GM23338 (cell line): ENCODE measurements around the gene CD58. TPM values are rescaled to one million over a fixed set of nuclear protein-coding genes. Genes with fewer than 3 reads are reported as not detected.

Experiments used
- ATAC-seq: fragments of 200-7000 bp; cut with Tn5 transposase; 3 replicates; pipeline ENCODE4 v1.9.1; 2020
- DNase-seq: peaks from one replicate; pipeline ENCODE4 v3.0.0-alpha.2; 2015; ENCODE audit warnings: low spot score
- H2AFZ ChIP-seq: fragments of 200-600 bp; sonication (generic); 2 replicates; pipeline ENCODE4 v1.8.0; 2016; ENCODE audit warnings: antibody characterized with exemption, mild to moderate bottlenecking, moderate library complexity
- H3F3A ChIP-seq: fragments of 200-600 bp; sonication (generic); replicated peaks from 2 replicates; pipeline ENCODE4 v1.8.0; 2017; ENCODE audit warnings: antibody characterized with exemption, mixed run types, low read depth
- H3K27ac ChIP-seq: fragments of 200-600 bp; sonication (generic); 2 replicates; pipeline ENCODE4 v1.6.1; 2016; ENCODE audit warnings: low read depth
- H3K27me3 ChIP-seq: fragments of 200-600 bp; sonication (generic); 2 replicates; pipeline ENCODE4 v1.8.0; 2016; ENCODE audit warnings: mild to moderate bottlenecking, mixed run types, moderate library complexity; ENCODE audit not compliant: insufficient read depth
- H3K36me3 ChIP-seq: fragments of 200-600 bp; sonication (generic); 2 replicates; pipeline ENCODE4 v1.8.0; 2016; ENCODE audit warnings: mild to moderate bottlenecking; ENCODE audit not compliant: insufficient read depth
- H3K4me1 ChIP-seq: fragments of 200-600 bp; sonication (generic); 2 replicates; pipeline ENCODE4 v1.8.0; 2016; ENCODE audit warnings: mild to moderate bottlenecking, moderate library complexity; ENCODE audit not compliant: insufficient read depth
- H3K4me2 ChIP-seq: fragments of 200-600 bp; sonication (generic); 2 replicates; pipeline ENCODE4 v1.7.1; 2017; ENCODE audit warnings: mixed run types
- H3K4me3 ChIP-seq: fragments of 200-600 bp; sonication (generic); 2 replicates; pipeline ENCODE4 v1.6.1; 2016; ENCODE audit warnings: mixed run types
- H3K79me2 ChIP-seq: fragments of 200-600 bp; sonication (generic); replicated peaks from 2 replicates; pipeline ENCODE4 v1.8.0; 2017; ENCODE audit warnings: mild to moderate bottlenecking; ENCODE audit not compliant: insufficient read depth
- H3K9me2 ChIP-seq: fragments of 200-600 bp; sonication (generic); 2 replicates; pipeline ENCODE4 v1.8.0; 2017; ENCODE audit not compliant: insufficient read depth
- H4K20me1 ChIP-seq: fragments of 200-600 bp; sonication (generic); replicated peaks from 2 replicates; pipeline ENCODE4 v1.8.0; 2017; ENCODE audit warnings: mild to moderate bottlenecking; ENCODE audit not compliant: insufficient read depth
- H3K27ac Mint-ChIP-seq: 2 replicates; pipeline ENCODE4 v1.8.0; 2020; ENCODE audit warnings: inconsistent platforms, mild to moderate bottlenecking, moderate library complexity, mixed read lengths
- H3K27me3 Mint-ChIP-seq: 3 replicates; pipeline ENCODE4 v1.8.0; 2022; ENCODE audit warnings: low read depth, mild to moderate bottlenecking, moderate library complexity, mixed read lengths, inconsistent platforms; ENCODE audit not compliant: insufficient read depth, poor library complexity
- H3K36me3 Mint-ChIP-seq: 3 replicates; pipeline ENCODE4 v1.8.0; 2021; ENCODE audit warnings: low read depth, mild to moderate bottlenecking, inconsistent platforms, moderate library complexity, mixed read lengths
- H3K4me1 Mint-ChIP-seq: 3 replicates; pipeline ENCODE4 v1.8.0; 2020; ENCODE audit warnings: mild to moderate bottlenecking, inconsistent platforms, mixed read lengths
- H3K4me3 Mint-ChIP-seq: 3 replicates; pipeline ENCODE4 v1.8.0; 2021; ENCODE audit warnings: moderate library complexity, mild to moderate bottlenecking, inconsistent platforms, mixed read lengths
- H3K9me3 Mint-ChIP-seq: 3 replicates; pipeline ENCODE4 v1.8.0; 2020; ENCODE audit warnings: moderate library complexity, mild to moderate bottlenecking, inconsistent platforms, mixed read lengths
- CREB1 ChIP-seq: fragments of 250-450 bp; sonication (Bioruptor Pico); IDR thresholded peaks from 2 replicates; pipeline ENCODE4 v1.5.0; 2020; ENCODE audit warnings: low read depth, mild to moderate bottlenecking, moderate library complexity
- CTCF ChIP-seq, 2 experiments: fragments of 200-600 bp in 1 of 2; sonication (generic) in 1 of 2; conservative IDR thresholded peaks; 2 replicates each; pipeline versions ENCODE4 v1.5.1 to v1.6.1; 2016 to 2017; ENCODE audit warnings: antibody characterized with exemption in 2 of 2, low read depth in 2 of 2, mild to moderate bottlenecking in 2 of 2, moderate library complexity in 1 of 2
- EZH2 ChIP-seq: fragments of 200-600 bp; sonication (generic); IDR thresholded peaks from one replicate; pipeline ENCODE4 v1.8.0; 2017; ENCODE audit warnings: antibody characterized with exemption, mild to moderate bottlenecking, low read depth; ENCODE audit not compliant: unreplicated experiment
- EZH2phosphoT487 ChIP-seq: fragments of 200-600 bp; sonication (generic); IDR thresholded peaks from one replicate; pipeline ENCODE4 v1.8.1; 2018; ENCODE audit warnings: antibody characterized with exemption; ENCODE audit not compliant: unreplicated experiment
- JUNB ChIP-seq: IDR thresholded peaks from one replicate; pipeline ENCODE4 v1.6.1; 2016; ENCODE audit warnings: antibody characterized with exemption; ENCODE audit not compliant: unreplicated experiment
- NANOG ChIP-seq: IDR thresholded peaks from 2 replicates; pipeline ENCODE4 v1.6.1; 2016; ENCODE audit warnings: antibody characterized with exemption, borderline replicate concordance
- POLR2AphosphoS5 ChIP-seq: IDR thresholded peaks from 2 replicates; pipeline ENCODE4 v1.6.1; 2016; ENCODE audit warnings: antibody characterized with exemption, low read depth
- STAT1 ChIP-seq: IDR thresholded peaks from one replicate; pipeline ENCODE4 v1.6.1; 2016; ENCODE audit warnings: antibody characterized with exemption; ENCODE audit not compliant: unreplicated experiment
- ZNF114 ChIP-seq: fragments of 250-450 bp; sonication (Bioruptor Pico); IDR thresholded peaks from 2 replicates; pipeline ENCODE4 v1.5.0; 2020; ENCODE audit warnings: mild to moderate bottlenecking, moderate library complexity
- ZNF331 ChIP-seq: fragments of 250-450 bp; sonication (Bioruptor Pico); IDR thresholded peaks from 2 replicates; pipeline ENCODE4 v1.5.0; 2020; ENCODE audit warnings: low read depth, mild to moderate bottlenecking, moderate library complexity
- polyA plus RNA-seq: library from polyadenylated mRNA; unstranded; fragments of >200 nt; fragmentation: Nextera tagmentation; extraction: Ambion mirVana; gene quantifications from 2 replicates; pipeline ENCODE4 v1.2.1, GENCODE V29; 2016
- total RNA-seq: library from RNA; depleted of rRNA; stranded (reverse); fragments of >200 nt; shearing (Covaris generic); gene quantifications from 2 replicates; pipeline ENCODE4 v1.2.3, GENCODE V29; 2014
- TF ChIP-seq, protein P1 (sequence below): IDR thresholded peaks from 2 replicates; pipeline ENCODE4 v1.6.1; 2016; ENCODE audit warnings: antibody characterized with exemption
- TF ChIP-seq, protein P2 (sequence below): IDR thresholded peaks from one replicate; pipeline ENCODE4 v1.6.1; 2018; ENCODE audit warnings: antibody characterized with exemption; ENCODE audit not compliant: unreplicated experiment
- TF ChIP-seq, protein P3 (sequence below): fragments of 250-450 bp; sonication (Bioruptor Pico); IDR thresholded peaks from 2 replicates; pipeline ENCODE4 v1.5.0; 2020; ENCODE audit warnings: mild to moderate bottlenecking, moderate library complexity

CD58 gene
- total and polyA plus RNA-seq, 2 experiments from 2014 or later: 9.2 to 12.5 TPM

GRCh38 chr1:116470671-116471070 lies 100.2 kb downstream of the CD58 start:
- peaks cover 13% of the 10 kb centered on the region for H3K4me1 Mint-ChIP-seq
- H3F3A ChIP-seq: no peaks in the 10 kb centered on the region
- H3K36me3 Mint-ChIP-seq: no peaks in the 10 kb centered on the region
- H3K9me3 Mint-ChIP-seq: no peaks in the 10 kb centered on the region; the same call in 1 of the 3 replicates
- no peak overlapping the region for H3K4me2 ChIP-seq
- no peak overlapping the region for H3K27ac Mint-ChIP-seq
- H3K27ac ChIP-seq: no peak overlapping the region
- H3K9me2 ChIP-seq: no peaks in the 10 kb centered on the region; the same call in 1 of the 2 replicates
- DNase-seq (no peak), ATAC-seq (no peak)
- H3K27me3 ChIP-seq: no peaks in the 10 kb centered on the region
- no peaks in the 10 kb centered on the region for H3K36me3 ChIP-seq
- H3K27me3 Mint-ChIP-seq: peaks cover 4% of the 10 kb centered on the region
- no peaks in the 10 kb centered on the region for H3K4me1 ChIP-seq
- TF ChIP-seq EZH2 (no peak), JUNB (no peak), ZNF331 (no peak), EZH2phosphoT487 (no peak), POLR2AphosphoS5 (no peak), NANOG (no peak), ZNF114 (CRISPR knock-in tag) (no peak), STAT1 (no peak), CREB1 (CRISPR knock-in tag) (no peak), CTCF (conservative IDR thresholded peaks at IDR 0.05; ENCODE audit: low read depth in 2 of 2) (no peak)
- TF ChIP-seq, protein P1, sequence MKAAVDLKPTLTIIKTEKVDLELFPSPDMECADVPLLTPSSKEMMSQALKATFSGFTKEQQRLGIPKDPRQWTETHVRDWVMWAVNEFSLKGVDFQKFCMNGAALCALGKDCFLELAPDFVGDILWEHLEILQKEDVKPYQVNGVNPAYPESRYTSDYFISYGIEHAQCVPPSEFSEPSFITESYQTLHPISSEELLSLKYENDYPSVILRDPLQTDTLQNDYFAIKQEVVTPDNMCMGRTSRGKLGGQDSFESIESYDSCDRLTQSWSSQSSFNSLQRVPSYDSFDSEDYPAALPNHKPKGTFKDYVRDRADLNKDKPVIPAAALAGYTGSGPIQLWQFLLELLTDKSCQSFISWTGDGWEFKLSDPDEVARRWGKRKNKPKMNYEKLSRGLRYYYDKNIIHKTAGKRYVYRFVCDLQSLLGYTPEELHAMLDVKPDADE: no peak
- TF ChIP-seq, protein P2, sequence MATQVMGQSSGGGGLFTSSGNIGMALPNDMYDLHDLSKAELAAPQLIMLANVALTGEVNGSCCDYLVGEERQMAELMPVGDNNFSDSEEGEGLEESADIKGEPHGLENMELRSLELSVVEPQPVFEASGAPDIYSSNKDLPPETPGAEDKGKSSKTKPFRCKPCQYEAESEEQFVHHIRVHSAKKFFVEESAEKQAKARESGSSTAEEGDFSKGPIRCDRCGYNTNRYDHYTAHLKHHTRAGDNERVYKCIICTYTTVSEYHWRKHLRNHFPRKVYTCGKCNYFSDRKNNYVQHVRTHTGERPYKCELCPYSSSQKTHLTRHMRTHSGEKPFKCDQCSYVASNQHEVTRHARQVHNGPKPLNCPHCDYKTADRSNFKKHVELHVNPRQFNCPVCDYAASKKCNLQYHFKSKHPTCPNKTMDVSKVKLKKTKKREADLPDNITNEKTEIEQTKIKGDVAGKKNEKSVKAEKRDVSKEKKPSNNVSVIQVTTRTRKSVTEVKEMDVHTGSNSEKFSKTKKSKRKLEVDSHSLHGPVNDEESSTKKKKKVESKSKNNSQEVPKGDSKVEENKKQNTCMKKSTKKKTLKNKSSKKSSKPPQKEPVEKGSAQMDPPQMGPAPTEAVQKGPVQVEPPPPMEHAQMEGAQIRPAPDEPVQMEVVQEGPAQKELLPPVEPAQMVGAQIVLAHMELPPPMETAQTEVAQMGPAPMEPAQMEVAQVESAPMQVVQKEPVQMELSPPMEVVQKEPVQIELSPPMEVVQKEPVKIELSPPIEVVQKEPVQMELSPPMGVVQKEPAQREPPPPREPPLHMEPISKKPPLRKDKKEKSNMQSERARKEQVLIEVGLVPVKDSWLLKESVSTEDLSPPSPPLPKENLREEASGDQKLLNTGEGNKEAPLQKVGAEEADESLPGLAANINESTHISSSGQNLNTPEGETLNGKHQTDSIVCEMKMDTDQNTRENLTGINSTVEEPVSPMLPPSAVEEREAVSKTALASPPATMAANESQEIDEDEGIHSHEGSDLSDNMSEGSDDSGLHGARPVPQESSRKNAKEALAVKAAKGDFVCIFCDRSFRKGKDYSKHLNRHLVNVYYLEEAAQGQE: no peak
- TF ChIP-seq, protein P3, sequence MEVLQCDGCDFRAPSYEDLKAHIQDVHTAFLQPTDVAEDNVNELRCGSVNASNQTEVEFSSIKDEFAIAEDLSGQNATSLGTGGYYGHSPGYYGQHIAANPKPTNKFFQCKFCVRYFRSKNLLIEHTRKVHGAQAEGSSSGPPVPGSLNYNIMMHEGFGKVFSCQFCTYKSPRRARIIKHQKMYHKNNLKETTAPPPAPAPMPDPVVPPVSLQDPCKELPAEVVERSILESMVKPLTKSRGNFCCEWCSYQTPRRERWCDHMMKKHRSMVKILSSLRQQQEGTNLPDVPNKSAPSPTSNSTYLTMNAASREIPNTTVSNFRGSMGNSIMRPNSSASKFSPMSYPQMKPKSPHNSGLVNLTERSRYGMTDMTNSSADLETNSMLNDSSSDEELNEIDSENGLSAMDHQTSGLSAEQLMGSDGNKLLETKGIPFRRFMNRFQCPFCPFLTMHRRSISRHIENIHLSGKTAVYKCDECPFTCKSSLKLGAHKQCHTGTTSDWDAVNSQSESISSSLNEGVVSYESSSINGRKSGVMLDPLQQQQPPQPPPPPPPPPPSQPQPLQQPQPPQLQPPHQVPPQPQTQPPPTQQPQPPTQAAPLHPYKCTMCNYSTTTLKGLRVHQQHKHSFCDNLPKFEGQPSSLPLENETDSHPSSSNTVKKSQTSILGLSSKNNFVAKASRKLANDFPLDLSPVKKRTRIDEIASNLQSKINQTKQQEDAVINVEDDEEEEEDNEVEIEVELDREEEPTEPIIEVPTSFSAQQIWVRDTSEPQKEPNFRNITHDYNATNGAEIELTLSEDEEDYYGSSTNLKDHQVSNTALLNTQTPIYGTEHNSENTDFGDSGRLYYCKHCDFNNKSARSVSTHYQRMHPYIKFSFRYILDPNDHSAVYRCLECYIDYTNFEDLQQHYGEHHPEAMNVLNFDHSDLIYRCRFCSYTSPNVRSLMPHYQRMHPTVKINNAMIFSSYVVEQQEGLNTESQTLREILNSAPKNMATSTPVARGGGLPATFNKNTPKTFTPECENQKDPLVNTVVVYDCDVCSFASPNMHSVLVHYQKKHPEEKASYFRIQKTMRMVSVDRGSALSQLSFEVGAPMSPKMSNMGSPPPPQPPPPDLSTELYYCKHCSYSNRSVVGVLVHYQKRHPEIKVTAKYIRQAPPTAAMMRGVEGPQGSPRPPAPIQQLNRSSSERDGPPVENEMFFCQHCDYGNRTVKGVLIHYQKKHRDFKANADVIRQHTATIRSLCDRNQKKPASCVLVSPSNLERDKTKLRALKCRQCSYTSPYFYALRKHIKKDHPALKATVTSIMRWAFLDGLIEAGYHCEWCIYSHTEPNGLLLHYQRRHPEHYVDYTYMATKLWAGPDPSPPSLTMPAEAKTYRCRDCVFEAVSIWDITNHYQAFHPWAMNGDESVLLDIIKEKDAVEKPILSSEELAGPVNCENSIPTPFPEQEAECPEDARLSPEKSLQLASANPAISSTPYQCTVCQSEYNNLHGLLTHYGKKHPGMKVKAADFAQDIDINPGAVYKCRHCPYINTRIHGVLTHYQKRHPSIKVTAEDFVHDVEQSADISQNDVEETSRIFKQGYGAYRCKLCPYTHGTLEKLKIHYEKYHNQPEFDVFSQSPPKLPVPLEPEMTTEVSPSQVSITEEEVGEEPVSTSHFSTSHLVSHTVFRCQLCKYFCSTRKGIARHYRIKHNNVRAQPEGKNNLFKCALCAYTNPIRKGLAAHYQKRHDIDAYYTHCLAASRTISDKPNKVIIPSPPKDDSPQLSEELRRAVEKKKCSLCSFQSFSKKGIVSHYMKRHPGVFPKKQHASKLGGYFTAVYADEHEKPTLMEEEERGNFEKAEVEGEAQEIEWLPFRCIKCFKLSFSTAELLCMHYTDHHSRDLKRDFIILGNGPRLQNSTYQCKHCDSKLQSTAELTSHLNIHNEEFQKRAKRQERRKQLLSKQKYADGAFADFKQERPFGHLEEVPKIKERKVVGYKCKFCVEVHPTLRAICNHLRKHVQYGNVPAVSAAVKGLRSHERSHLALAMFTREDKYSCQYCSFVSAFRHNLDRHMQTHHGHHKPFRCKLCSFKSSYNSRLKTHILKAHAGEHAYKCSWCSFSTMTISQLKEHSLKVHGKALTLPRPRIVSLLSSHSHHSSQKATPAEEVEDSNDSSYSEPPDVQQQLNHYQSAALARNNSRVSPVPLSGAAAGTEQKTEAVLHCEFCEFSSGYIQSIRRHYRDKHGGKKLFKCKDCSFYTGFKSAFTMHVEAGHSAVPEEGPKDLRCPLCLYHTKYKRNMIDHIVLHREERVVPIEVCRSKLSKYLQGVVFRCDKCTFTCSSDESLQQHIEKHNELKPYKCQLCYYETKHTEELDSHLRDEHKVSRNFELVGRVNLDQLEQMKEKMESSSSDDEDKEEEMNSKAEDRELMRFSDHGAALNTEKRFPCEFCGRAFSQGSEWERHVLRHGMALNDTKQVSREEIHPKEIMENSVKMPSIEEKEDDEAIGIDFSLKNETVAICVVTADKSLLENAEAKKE (CRISPR knock-in tag): no peak
- H3K79me2 ChIP-seq: no peaks in the 10 kb centered on the region
- no peak overlapping the region for H2AFZ ChIP-seq
- H3K4me3 ChIP-seq: no peak overlapping the region
- no peak overlapping the region for H3K4me3 Mint-ChIP-seq
- H4K20me1 ChIP-seq: no peaks in the 10 kb centered on the region
